ENCODE results near the gene SLC9B2.
A peak's percentile ranks its signal among the peaks of the same experiment; 100 is the strongest.

The SLC9B2 gene

DNA sequence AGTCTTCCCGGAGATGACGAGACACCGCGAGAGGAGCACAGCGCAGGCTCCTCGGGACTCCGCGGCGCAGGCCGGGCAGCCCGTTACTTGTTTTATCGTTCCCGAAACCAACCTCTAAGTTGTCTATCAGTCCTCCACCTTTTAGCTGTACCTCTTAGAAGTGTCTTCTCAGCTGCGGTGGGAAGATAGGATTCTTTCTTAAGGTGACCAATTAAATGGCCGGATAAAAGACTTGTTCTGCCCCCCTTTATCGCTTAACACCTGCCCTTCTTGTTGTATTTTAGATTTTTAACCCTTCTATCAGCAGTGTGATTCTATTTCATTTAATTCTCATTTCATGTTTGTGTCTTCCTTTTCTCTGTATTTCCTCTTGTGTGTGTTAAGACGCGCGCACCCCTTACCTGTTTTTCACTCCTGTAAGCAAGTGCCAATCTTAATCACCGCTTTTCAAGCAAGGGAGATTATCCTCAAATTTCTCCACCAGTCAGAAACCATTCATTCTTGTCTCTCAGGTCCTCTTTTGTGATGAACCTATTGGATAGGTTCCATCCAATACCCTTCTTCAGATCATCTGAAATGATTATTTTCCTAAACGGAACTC, at the start of gene SLC9B2:
SLC9B2 (minus strand) TSS at position 15 of the 601 bp plus-strand sequence. CDS start 9,211 bp downstream, outside the sequence.
- DNase-seq (ENCODE audit: low spot score in 2 of 2) (no peak), ATAC-seq (ENCODE audit: low read depth) (peak; percentile 40)
- no peaks in the 10 kb centered on the region for H3K9me3 Mint-ChIP-seq
- peak within 1 kb of the TSS; percentile 91 for H3K4me3 Mint-ChIP-seq
- no peaks in the 10 kb centered on the region for H3K27me3 Mint-ChIP-seq
- peaks cover 26% of the 10 kb centered on the region for H3K4me1 Mint-ChIP-seq
- H3K36me3 Mint-ChIP-seq, result no peaks in the 10 kb centered on the region
- peak within 1 kb of the TSS; percentile 97 for H3K27ac Mint-ChIP-seq

DNA sequence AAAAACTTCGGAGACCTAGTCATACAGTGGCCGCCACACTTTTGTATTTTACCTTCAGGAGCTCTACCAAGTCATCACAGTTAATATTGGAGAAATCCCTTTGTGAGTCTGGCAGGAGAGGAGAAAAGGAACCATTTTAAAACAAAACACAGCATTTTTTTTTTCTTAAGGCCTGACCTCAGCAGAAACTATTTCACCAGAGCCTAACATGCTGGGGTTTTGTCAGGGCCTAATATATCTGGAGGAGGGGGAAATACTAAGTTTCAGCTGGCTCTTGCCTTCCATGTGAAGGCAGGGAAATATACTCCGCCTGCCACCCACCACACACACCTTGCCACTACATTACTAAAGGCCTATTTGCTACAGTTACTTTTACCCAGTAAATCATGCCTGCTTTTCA, 49.6 kb upstream of the SLC9B2 start:
- H3K27me3 Mint-ChIP-seq, result no peaks in the 10 kb centered on the region
- no peak overlapping the region for H3K27ac Mint-ChIP-seq
- H3K9me3 Mint-ChIP-seq, result peaks cover 14% of the 10 kb centered on the region
- no peak overlapping the region for H3K4me3 Mint-ChIP-seq
- peaks cover 2% of the 10 kb centered on the region for H3K4me1 Mint-ChIP-seq
- H3K36me3 Mint-ChIP-seq, result peaks cover 8% of the 10 kb centered on the region
- ATAC-seq (ENCODE audit: low read depth) (no peak), DNase-seq (ENCODE audit: low spot score in 2 of 2) (no peak)

GRCh38 chr4:103123114-103123513, 46.6 kb upstream of the SLC9B2 start:
- H3K36me3 Mint-ChIP-seq, result peaks cover 8% of the 10 kb centered on the region
- H3K4me1 Mint-ChIP-seq, result peaks cover 2% of the 10 kb centered on the region

GRCh38 chr4:103118166-103118565, 41.6 kb upstream of the SLC9B2 start:
- H3K27ac Mint-ChIP-seq, result no peak overlapping the region
- DNase-seq (ENCODE audit: low spot score in 2 of 2) (no peak), ATAC-seq (ENCODE audit: low read depth) (no peak)
- no peaks in the 10 kb centered on the region for H3K27me3 Mint-ChIP-seq
- H3K4me1 Mint-ChIP-seq, result no peaks in the 10 kb centered on the region
- H3K4me3 Mint-ChIP-seq, result no peak overlapping the region
- H3K9me3 Mint-ChIP-seq, result no peaks in the 10 kb centered on the region
- H3K36me3 Mint-ChIP-seq, result no peaks in the 10 kb centered on the region

More at GRCh38 chr4:103123114-103123513, 46.6 kb upstream of the SLC9B2 start:
- ATAC-seq (ENCODE audit: low read depth) (no peak), DNase-seq (ENCODE audit: low spot score in 2 of 2) (no peak)
- Mint-ChIP-seq H3K27me3 (no peaks in the 10 kb centered on the region), H3K9me3 (peaks cover 10% of the 10 kb centered on the region), H3K27ac (no peak overlapping the region), H3K4me3 (no peak overlapping the region)

GRCh38 chr4:103111598-103111997, 35.0 kb upstream of the SLC9B2 start:
- no peak overlapping the region for H3K4me3 Mint-ChIP-seq
- no peaks in the 10 kb centered on the region for H3K36me3 Mint-ChIP-seq
- no peak for ATAC-seq (ENCODE audit: low read depth)
- no peak overlapping the region for H3K27ac Mint-ChIP-seq
- DNase-seq (ENCODE audit: low spot score in 2 of 2), result no peak
- H3K4me1 Mint-ChIP-seq, result no peaks in the 10 kb centered on the region
- no peaks in the 10 kb centered on the region for H3K9me3 Mint-ChIP-seq
- no peaks in the 10 kb centered on the region for H3K27me3 Mint-ChIP-seq

- no peak for ATAC-seq (ENCODE audit: low read depth)
- Mint-ChIP-seq H3K4me1 (no peaks in the 10 kb centered on the region), H3K4me3 (no peak overlapping the region)
These were observed 32.0 kb upstream of the SLC9B2 start for GRCh38 chr4:103108542-103108941.

GRCh38 chr4:103105558-103106356, 29.2 kb upstream of the SLC9B2 start:
- Mint-ChIP-seq H3K9me3 (no peaks in the 10 kb centered on the region), H3K27me3 (no peaks in the 10 kb centered on the region), H3K36me3 (no peaks in the 10 kb centered on the region), H3K4me1 (no peaks in the 10 kb centered on the region), H3K27ac (no peak overlapping the region), H3K4me3 (no peak overlapping the region)
- DNase-seq (ENCODE audit: low spot score in 2 of 2), result no peak
- ATAC-seq (ENCODE audit: low read depth), result no peak

More at GRCh38 chr4:103108542-103108941, 32.0 kb upstream of the SLC9B2 start:
- H3K27me3 Mint-ChIP-seq, result no peaks in the 10 kb centered on the region
- H3K27ac Mint-ChIP-seq, result no peak overlapping the region
- no peaks in the 10 kb centered on the region for H3K9me3 Mint-ChIP-seq
- no peaks in the 10 kb centered on the region for H3K36me3 Mint-ChIP-seq
- DNase-seq (ENCODE audit: low spot score in 2 of 2), result no peak

- H3K36me3 Mint-ChIP-seq, result no peaks in the 10 kb centered on the region
- no peak overlapping the region for H3K4me3 Mint-ChIP-seq
- ATAC-seq (ENCODE audit: low read depth) (no peak), DNase-seq (ENCODE audit: low spot score in 2 of 2) (no peak)
- peaks cover under 1% of the 10 kb centered on the region for H3K4me1 Mint-ChIP-seq
- no peak overlapping the region for H3K27ac Mint-ChIP-seq
- no peaks in the 10 kb centered on the region for H3K27me3 Mint-ChIP-seq
- H3K9me3 Mint-ChIP-seq, result no peaks in the 10 kb centered on the region
These were observed 28.3 kb upstream of the SLC9B2 start for GRCh38 chr4:103104886-103105285.

DNA sequence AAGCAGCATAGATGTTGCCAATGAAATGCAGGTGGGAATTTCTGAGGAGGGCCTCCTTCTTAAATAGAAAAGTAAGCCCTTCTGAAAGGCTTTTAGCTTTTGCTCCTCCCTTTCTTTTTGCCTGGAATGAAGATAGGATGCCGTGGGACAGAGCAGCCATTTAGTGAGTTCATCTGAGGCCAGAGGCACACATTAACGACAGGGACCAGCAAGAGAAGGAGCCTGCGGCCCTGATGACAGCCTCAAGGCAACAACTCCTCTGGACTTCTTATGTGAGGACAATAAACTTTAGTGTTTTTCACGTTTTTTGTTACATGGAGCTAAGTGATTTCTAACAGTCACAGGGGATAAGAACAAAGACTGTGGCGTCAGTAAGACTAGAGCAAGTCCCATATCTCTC, 24.1 kb upstream of the SLC9B2 start:
- Mint-ChIP-seq H3K4me3 (no peak overlapping the region), H3K4me1 (peaks cover 6% of the 10 kb centered on the region), H3K36me3 (no peaks in the 10 kb centered on the region), H3K27me3 (no peaks in the 10 kb centered on the region), H3K27ac (no peak overlapping the region), H3K9me3 (no peaks in the 10 kb centered on the region)
- ATAC-seq (ENCODE audit: low read depth) (no peak), DNase-seq (ENCODE audit: low spot score in 2 of 2) (no peak)

DNA sequence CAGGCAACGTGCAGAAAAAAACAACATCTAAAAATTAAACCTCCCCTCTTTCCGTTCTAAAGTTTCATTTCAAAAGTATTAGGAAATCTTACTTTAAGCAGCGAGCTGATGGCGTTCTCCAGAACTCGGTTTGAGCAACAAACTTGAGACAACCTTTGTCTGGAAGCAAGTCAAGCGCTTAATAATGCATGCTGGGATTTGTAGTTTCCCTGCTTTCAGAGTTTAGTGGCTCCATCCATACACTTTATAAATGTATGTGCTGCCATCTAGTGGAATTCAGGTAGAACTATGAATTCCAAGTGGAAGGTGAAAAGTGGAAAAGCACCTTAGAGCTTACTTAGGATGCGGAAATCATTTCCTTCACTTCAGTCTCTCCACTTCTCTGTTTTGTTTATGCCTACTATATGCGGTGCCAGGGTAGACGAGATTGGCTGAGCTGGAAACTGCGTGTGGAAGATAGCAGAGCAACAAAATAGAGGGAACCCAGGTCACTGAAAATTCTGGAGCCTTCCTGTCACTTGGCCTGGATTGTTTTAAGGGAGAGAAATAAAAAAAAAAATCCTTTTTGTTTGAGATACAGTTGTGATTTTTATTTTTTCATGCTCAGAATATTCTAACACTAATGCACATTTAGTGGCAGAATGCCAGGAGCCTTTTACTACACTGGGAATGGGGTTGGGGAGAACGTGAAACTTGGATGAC, 23.3 kb upstream of the SLC9B2 start, which contains the start of gene BDH2:
BDH2 (minus strand) TSS at position 144 of the 702 bp plus-strand sequence. CDS start 3,580 bp downstream, outside the sequence.
- Mint-ChIP-seq H3K4me1 (peaks cover 6% of the 10 kb centered on the region), H3K4me3 (peak within 1 kb of the TSS; percentile 91), H3K9me3 (no peaks in the 10 kb centered on the region), H3K27me3 (no peaks in the 10 kb centered on the region), H3K27ac (peak within 1 kb of the TSS; percentile 77), H3K36me3 (no peaks in the 10 kb centered on the region)
- ATAC-seq (ENCODE audit: low read depth) (peak; percentile 99), DNase-seq (ENCODE audit: low spot score in 2 of 2) (peak; percentile 19 to 70)

GRCh38 chr4:103098756-103099440, 22.3 kb upstream of the SLC9B2 start:
- Mint-ChIP-seq H3K27me3 (no peaks in the 10 kb centered on the region), H3K4me1 (peaks cover 6% of the 10 kb centered on the region), H3K9me3 (no peaks in the 10 kb centered on the region), H3K4me3 (peak overlapping the region; percentile 91), H3K27ac (peak overlapping the region; percentile 77), H3K36me3 (peaks cover 1% of the 10 kb centered on the region)
- ATAC-seq (ENCODE audit: low read depth) (no peak), DNase-seq (ENCODE audit: low spot score in 2 of 2) (no peak)

DNA sequence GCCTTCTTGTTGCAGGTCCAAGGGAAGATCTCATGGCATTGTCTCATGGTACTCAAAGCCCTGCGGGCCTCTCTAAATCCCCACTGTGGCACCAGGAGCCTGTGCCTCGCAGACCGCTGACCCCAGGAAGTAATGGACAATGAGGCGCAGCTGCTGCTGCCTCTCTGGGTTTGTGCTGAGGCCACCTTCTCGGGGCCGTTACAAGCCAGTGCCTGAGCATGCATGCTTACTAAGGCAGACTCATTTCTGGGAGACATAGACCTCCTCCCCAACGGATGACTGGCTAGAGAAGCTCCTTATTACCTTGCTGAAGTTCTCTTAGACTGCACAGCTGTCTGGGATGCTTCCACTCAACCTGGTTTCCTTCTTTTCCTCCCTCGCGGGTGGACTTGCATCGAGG, 21.8 kb upstream of the SLC9B2 start:
- no peak for DNase-seq (ENCODE audit: low spot score in 2 of 2)
- Mint-ChIP-seq H3K27ac (no peak overlapping the region), H3K9me3 (no peaks in the 10 kb centered on the region), H3K36me3 (peaks cover 2% of the 10 kb centered on the region), H3K27me3 (no peaks in the 10 kb centered on the region), H3K4me3 (no peak overlapping the region), H3K4me1 (peaks cover 6% of the 10 kb centered on the region)
- no peak for ATAC-seq (ENCODE audit: low read depth)

DNA sequence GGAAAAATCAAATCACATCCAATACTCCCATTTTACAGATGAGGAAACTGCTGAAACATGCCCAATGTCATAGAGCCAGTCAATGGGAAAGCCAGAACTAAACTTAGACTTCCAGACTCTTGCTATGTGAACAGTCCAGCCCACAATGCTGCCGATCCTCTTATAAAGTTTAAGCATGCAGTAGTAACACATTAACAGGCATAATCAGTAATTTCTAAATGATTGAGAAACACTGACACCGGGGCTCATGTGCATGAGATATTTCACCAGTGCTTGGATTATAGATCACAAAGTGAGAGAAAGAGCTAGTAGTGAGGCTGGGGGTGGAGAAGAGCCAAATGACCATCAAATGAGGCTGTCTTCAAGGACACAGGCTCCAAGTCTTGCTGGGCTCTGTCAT, 20.6 kb upstream of the SLC9B2 start:
- no peak overlapping the region for H3K27ac Mint-ChIP-seq
- ATAC-seq (ENCODE audit: low read depth) (no peak), DNase-seq (ENCODE audit: low spot score in 2 of 2) (no peak)
- peaks cover 11% of the 10 kb centered on the region for H3K4me1 Mint-ChIP-seq
- peaks cover 2% of the 10 kb centered on the region for H3K36me3 Mint-ChIP-seq
- H3K27me3 Mint-ChIP-seq, result no peaks in the 10 kb centered on the region
- no peak overlapping the region for H3K4me3 Mint-ChIP-seq
- H3K9me3 Mint-ChIP-seq, result no peaks in the 10 kb centered on the region

DNA sequence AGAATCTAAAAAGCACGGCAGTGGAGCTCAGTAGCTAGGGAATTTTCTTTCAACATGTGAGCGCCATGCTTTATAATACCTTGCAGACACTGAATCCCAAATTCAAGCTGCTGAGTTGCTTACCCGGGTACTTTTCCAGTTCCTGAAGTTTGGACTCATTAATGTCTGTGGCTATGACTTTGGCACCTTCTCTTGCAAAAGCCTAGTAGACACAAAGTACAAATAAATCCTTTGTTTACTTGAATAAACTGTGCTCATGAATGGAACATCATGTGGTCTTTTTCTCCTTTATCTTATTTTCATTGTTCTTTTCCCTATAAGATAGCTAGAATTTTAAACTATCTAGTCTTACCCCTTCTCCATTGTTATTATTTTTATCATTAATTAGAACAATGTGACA, 18.5 kb upstream of the SLC9B2 start:
- ATAC-seq (ENCODE audit: low read depth) (no peak), DNase-seq (ENCODE audit: low spot score in 2 of 2) (no peak)
- Mint-ChIP-seq H3K27me3 (no peaks in the 10 kb centered on the region), H3K4me3 (no peak overlapping the region), H3K9me3 (no peaks in the 10 kb centered on the region), H3K36me3 (peaks cover 5% of the 10 kb centered on the region), H3K27ac (no peak overlapping the region), H3K4me1 (peaks cover 16% of the 10 kb centered on the region)

Measured in memory B cell (primary cell).